Keratinocyte (primary cell): ENCODE results near the gene TMEM190. TPM values are rescaled to one million over a fixed set of nuclear protein-coding genes. Genes with fewer than 3 reads are reported as not detected.

Experiments
- DNase-seq: peaks from one replicate; pipeline ENCODE4 v3.0.0-alpha.2; 2011; ENCODE audit warnings: low read depth, missing footprints, low spot score
- FAIRE-seq: peaks from 2 replicates; lab custom pipeline; 2011; peaks lifted over from hg19 to GRCh38; lab: Jason Lieb, UNC
- H2AFZ ChIP-seq: 2 replicates; pipeline ENCODE4 v1.6.0; 2012; ENCODE audit warnings: low read length, control low read depth, inconsistent platforms; ENCODE audit not compliant: control insufficient read depth
- H3K27ac ChIP-seq: 2 replicates; pipeline ENCODE4 v1.5.1; 2011; ENCODE audit warnings: low read length; ENCODE audit not compliant: control insufficient read depth, insufficient read depth
- H3K27me3 ChIP-seq: 3 replicates; pipeline ENCODE4 v1.6.0; 2011; ENCODE audit warnings: low read length; ENCODE audit not compliant: control insufficient read depth, insufficient read depth; ENCODE audit errors: extremely low read depth
- H3K36me3 ChIP-seq, 2 experiments: 2 replicates in 1 of 2; 3 replicates in 1 of 2; pipeline ENCODE4 v1.5.1; 2011; ENCODE audit warnings: low read length in 2 of 2, mild to moderate bottlenecking in 1 of 2; ENCODE audit not compliant: control insufficient read depth in 2 of 2, insufficient read depth in 2 of 2; ENCODE audit errors: extremely low read depth in 1 of 2
- H3K4me1 ChIP-seq: 3 replicates; pipeline ENCODE4 v1.5.1; 2011; ENCODE audit warnings: low read length; ENCODE audit not compliant: control insufficient read depth, insufficient read depth; ENCODE audit errors: extremely low read depth
- H3K4me2 ChIP-seq: 3 replicates; pipeline ENCODE4 v1.6.0; 2011; ENCODE audit warnings: low read depth, low read length; ENCODE audit not compliant: control insufficient read depth, insufficient read depth; ENCODE audit errors: extremely low read depth
- H3K4me3 ChIP-seq, 3 experiments: fragments of 200-600 bp in 1 of 3; sonication (generic) in 1 of 3; 2 replicates in 2 of 3; 3 replicates in 1 of 3; pipeline ENCODE4 v1.5.1; 2011 to 2016; ENCODE audit warnings: low read length in 3 of 3, mild to moderate bottlenecking in 3 of 3, control low read depth in 2 of 3, inconsistent platforms in 1 of 3, low read depth in 1 of 3, mixed read lengths in 1 of 3, mixed run types in 1 of 3, moderate library complexity in 1 of 3; ENCODE audit not compliant: control insufficient read depth in 2 of 3, insufficient read depth in 2 of 3; ENCODE audit errors: extremely low read depth in 1 of 3
- H3K79me2 ChIP-seq: 2 replicates; pipeline ENCODE4 v1.6.0; 2012; ENCODE audit warnings: low read length; ENCODE audit not compliant: control insufficient read depth, insufficient read depth
- H3K9ac ChIP-seq: 3 replicates; pipeline ENCODE4 v1.6.0; 2011; ENCODE audit warnings: low read length; ENCODE audit not compliant: control insufficient read depth, insufficient read depth; ENCODE audit errors: extremely low read depth
- H3K9me1 ChIP-seq: 3 replicates; pipeline ENCODE4 v1.6.0; 2011; ENCODE audit warnings: low read length; ENCODE audit not compliant: control insufficient read depth, insufficient read depth; ENCODE audit errors: extremely low read depth
- H3K9me3 ChIP-seq: 2 replicates; pipeline ENCODE4 v1.5.1; 2012; ENCODE audit warnings: low read depth, low read length; ENCODE audit not compliant: control insufficient read depth
- H4K20me1 ChIP-seq: 3 replicates; pipeline ENCODE4 v1.6.0; 2011; ENCODE audit warnings: low read length; ENCODE audit not compliant: control insufficient read depth, insufficient read depth; ENCODE audit errors: extremely low read depth
- CTCF ChIP-seq, 3 experiments: IDR thresholded peaks in 1 of 3; conservative IDR thresholded peaks in 1 of 3; optimal IDR thresholded peaks in 1 of 3; 2 replicates in 2 of 3; 3 replicates in 1 of 3; pipeline versions ENCODE3 to v1.5.1; 2011; ENCODE audit warnings: low read length in 3 of 3, mild to moderate bottlenecking in 3 of 3, moderate library complexity in 2 of 3, control low read depth in 1 of 3, inconsistent platforms in 1 of 3; ENCODE audit not compliant: insufficient read depth in 2 of 3; ENCODE audit errors: extremely low read depth in 1 of 3
- EZH2 ChIP-seq: IDR thresholded peaks from one replicate; pipeline ENCODE4 v1.6.1; 2012; ENCODE audit warnings: inconsistent platforms, mild to moderate bottlenecking, low read length, moderate library complexity
- dilution Hi-C: fragments of 300-500 bp; cut with MboI; formaldehyde crosslinking; loops from one replicate; pipeline ENCODE4 v1.7.0; 2020; ENCODE audit warnings: low sequenced_read_pairs; ENCODE audit not compliant: extremely low pct_ligation_motif_present
- polyA plus RNA-seq, 5 experiments: library from polyadenylated mRNA; depleted of rRNA in 3 of 5; stranded (reverse) in 3 of 5; stranded (forward) in 1 of 5; unstranded in 1 of 5; fragments of >200 nt; gene quantifications; 1 replicate in 1 of 5; 2 replicates in 3 of 5; 3 replicates in 1 of 5; pipeline versions ENCODE4 v1.2.1 to v1.2.3, GENCODE V29; 2011 to 2012; ENCODE audit warnings: missing spikeins in 2 of 5, low read depth in 1 of 5, low replicate concordance in 1 of 5

The TMEM190 gene
- polyA plus RNA-seq, 1 donor (not counting 4 experiments of a cell fraction or from before 2014, with no cell fraction given): not detected

- Histone ChIP-seq H3K9ac (no peak overlapping the region), H2AFZ (no peak overlapping the region), H3K79me2 (no peaks in the 10 kb centered on the region), H3K4me1 (peaks cover 10% of the 10 kb centered on the region), H3K27me3 (peaks cover 15% of the 10 kb centered on the region), H3K9me1 (no peaks in the 10 kb centered on the region), H3K27ac (no peak overlapping the region), H3K4me2 (no peak overlapping the region), H4K20me1 (no peaks in the 10 kb centered on the region), H3K36me3 (no peaks in the 10 kb centered on the region), H3K9me3 (no peaks in the 10 kb centered on the region), H3K4me3 (no peak overlapping the region)
- DNase-seq (no peak), FAIRE-seq (no peak)
- TF ChIP-seq EZH2 (no peak), CTCF (optimal IDR thresholded peaks at IDR 0.05 in 1 of 3, IDR thresholded peaks at IDR 0.05 in 1 of 3, conservative IDR thresholded peaks at IDR 0.05 in 1 of 3; ENCODE audit: extremely low read depth in 1 of 3, insufficient read depth in 2 of 3, low read length in 3 of 3) (no peak)
- dilution Hi-C loops: no loop called here
Observed at GRCh38 chr19:55373993-55374757, 2.5 kb upstream of the TMEM190 start.

GRCh38 chr19:55377356-55378131 lies 918 bp downstream of the TMEM190 start:
- no peak overlapping the region for H3K4me3 ChIP-seq
- no peak overlapping the region for H2AFZ ChIP-seq
- no peaks in the 10 kb centered on the region for H3K9me3 ChIP-seq
- peaks cover 8% of the 10 kb centered on the region for H3K27me3 ChIP-seq
- H3K9me1 ChIP-seq: no peaks in the 10 kb centered on the region
- FAIRE-seq (no peak), DNase-seq (no peak)
- no peak overlapping the region for H3K4me2 ChIP-seq
- no peak overlapping the region for H3K27ac ChIP-seq
- TF ChIP-seq CTCF (optimal IDR thresholded peaks at IDR 0.05 in 1 of 3, IDR thresholded peaks at IDR 0.05 in 1 of 3, conservative IDR thresholded peaks at IDR 0.05 in 1 of 3; ENCODE audit: extremely low read depth in 1 of 3, insufficient read depth in 2 of 3, low read length in 3 of 3) (no peak), EZH2 (no peak)
- no peaks in the 10 kb centered on the region for H4K20me1 ChIP-seq
- no peak overlapping the region for H3K9ac ChIP-seq
- dilution Hi-C loops: no loop called here
- peaks cover 5% of the 10 kb centered on the region for H3K79me2 ChIP-seq
- peaks cover 0 to 4% of the 10 kb centered on the region in 2 experiments for H3K36me3 ChIP-seq
- H3K4me1 ChIP-seq: no peaks in the 10 kb centered on the region
